GM12865 (cell line): Measurements from ENCODE around the gene PCP2.
A peak's percentile ranks its signal among the peaks of the same experiment; 100 is the strongest.

Source experiments
- DNase-seq: peaks from one replicate; pipeline ENCODE4 v3.0.0; 2010; ENCODE audit warnings: low read depth
- H3K4me3 ChIP-seq: 2 replicates; pipeline ENCODE4 v1.5.1; 2011; ENCODE audit warnings: mild to moderate bottlenecking, low read depth, low read length, control low read depth
- CTCF ChIP-seq: IDR thresholded peaks from 2 replicates; pipeline ENCODE4 v1.5.1; 2011; ENCODE audit warnings: low read length, control low read depth, low read depth, inconsistent platforms; ENCODE audit not compliant: insufficient read depth; ENCODE audit errors: missing control alignments

The PCP2 gene

GRCh38 chr19:7639863-7640348, 6.4 kb upstream of the PCP2 start:
- H3K4me3 ChIP-seq, result no peak overlapping the region
- DNase-seq, result no peak
- TF ChIP-seq CTCF, result no peak

- TF ChIP-seq CTCF, result no peak
- DNase-seq, result no peak
- no peak overlapping the region for H3K4me3 ChIP-seq
Observed at GRCh38 chr19:7638802-7639465, 5.4 kb upstream of the PCP2 start.

GRCh38 chr19:7637374-7638256, 4.1 kb upstream of the PCP2 start:
- no peak for TF ChIP-seq CTCF
- peak; percentile 69 for DNase-seq
- peak overlapping the region; percentile 71 for H3K4me3 ChIP-seq

- no peak for TF ChIP-seq CTCF
- peak within 1 kb of the TSS; percentile 71 for H3K4me3 ChIP-seq
- peak; percentile 94 for DNase-seq
Observed at GRCh38 chr19:7636691-7637373, 3.3 kb upstream of the PCP2 start, which contains the start of gene STXBP2. Gene STXBP2 (plus strand): TSS chr19:7637110. CDS start chr19:7637150, 40 bp downstream.

GRCh38 chr19:7636317-7636690, 2.8 kb upstream of the PCP2 start:
- H3K4me3 ChIP-seq, result peak overlapping the region; percentile 71
- no peak for DNase-seq
- TF ChIP-seq CTCF, result no peak

- DNase-seq, result no peak
- no peak overlapping the region for H3K4me3 ChIP-seq
- TF ChIP-seq CTCF, result no peak
Observed at GRCh38 chr19:7635670-7636069, 2.2 kb upstream of the PCP2 start.
